Spleen (tissue), 11 donors: Measurements from ENCODE around the gene H19. TPM values are rescaled to one million over a fixed set of nuclear protein-coding genes. Genes with fewer than 3 reads are reported as not detected.

Experiments
- DNase-seq: peaks from one replicate; pipeline ENCODE4 v3.0.0-alpha.2; 2020
- H3K27ac ChIP-seq, 8 donors: fragments of 200-600 bp; sonication (generic) in 7 of 8; 1 replicate in 4 of 8; 2 replicates in 4 of 8; pipeline versions ENCODE4 v1.5.0 to v1.8.0; 2016 to 2021; ENCODE audit warnings: inconsistent platforms in 4 of 8, mild to moderate bottlenecking in 4 of 8, moderate library complexity in 1 of 8
- H3K27me3 ChIP-seq, 7 donors: fragments of 200-600 bp; sonication (generic) in 6 of 7; replicated peaks in 1 of 7; 1 replicate in 4 of 7; 2 replicates in 3 of 7; pipeline versions ENCODE4 v1.5.0 to v1.8.0; 2016 to 2021; ENCODE audit warnings: inconsistent platforms in 3 of 7, mild to moderate bottlenecking in 1 of 7
- H3K36me3 ChIP-seq, 6 donors: fragments of 200-600 bp; sonication (generic) in 5 of 6; 1 replicate in 4 of 6; 2 replicates in 2 of 6; pipeline versions ENCODE4 v1.5.0 to v1.8.0; 2016 to 2021; ENCODE audit warnings: inconsistent platforms in 2 of 6
- H3K4me1 ChIP-seq, 6 donors: fragments of 200-600 bp; sonication (generic) in 5 of 6; 1 replicate in 3 of 6; 2 replicates in 3 of 6; pipeline versions ENCODE4 v1.5.0 to v1.8.0; 2016 to 2021; ENCODE audit warnings: inconsistent platforms in 3 of 6
- H3K4me3 ChIP-seq, 8 donors: fragments of 200-600 bp; sonication (generic) in 7 of 8; 1 replicate in 4 of 8; 2 replicates in 4 of 8; pipeline versions ENCODE4 v1.5.0 to v1.8.0; 2016 to 2021; ENCODE audit warnings: inconsistent platforms in 4 of 8, mild to moderate bottlenecking in 4 of 8, moderate library complexity in 2 of 8
- H3K9me3 ChIP-seq, 8 donors: fragments of 200-600 bp; sonication (generic) in 7 of 8; 1 replicate in 4 of 8; 2 replicates in 4 of 8; pipeline versions ENCODE4 v1.5.0 to v1.8.0; 2016 to 2021; ENCODE audit warnings: inconsistent platforms in 4 of 8
- CTCF ChIP-seq, 11 experiments: fragments of 200-600 bp in 7 of 11; fragments of 450-650 bp in 4 of 11; sonication (generic) in 4 of 11; IDR thresholded peaks in 8 of 11; conservative IDR thresholded peaks in 3 of 11; 1 replicate in 7 of 11; 2 replicates in 4 of 11; pipeline versions ENCODE4 v1.4.0 to v1.8.0; 2016 to 2021; ENCODE audit warnings: antibody characterized with exemption in 11 of 11, inconsistent platforms in 4 of 11, mild to moderate bottlenecking in 1 of 11
- POLR2A ChIP-seq, 3 donors: fragments of 450-650 bp; IDR thresholded peaks; one replicate each; pipeline ENCODE4 v1.5.1; 2017; ENCODE audit warnings: antibody characterized with exemption in 3 of 3, mild to moderate bottlenecking in 1 of 3
- POLR2AphosphoS5 ChIP-seq, 3 donors: sonication (generic); formaldehyde crosslinking; IDR thresholded peaks; one replicate each; pipeline ENCODE4 v1.5.1; 2017; ENCODE audit warnings: antibody characterized with exemption in 3 of 3
- WGBS, 5 donors: extraction: QIAGEN DNeasy Blood & Tissue Kit in 3 of 5; methylation state at CpG; one replicate each; pipeline versions ENCODE4 v1.1.5 to v1.1.7; 2013 to 2018; 5-methylcytosine and 5-hydroxymethylcytosine counted together
- intact Hi-C: fragments of 100-400 bp; cut with DNase I; formaldehyde crosslinking; loops from one replicate; pipeline ENCODE4 v1.15.0; 2023; ENCODE audit warnings: low total_unique reads
- polyA plus RNA-seq, 3 donors: library from polyadenylated mRNA; stranded (reverse); fragments of 200-250 nt; gene quantifications; one replicate each; pipeline ENCODE4 v1.2.1, GENCODE V29; 2013
- total RNA-seq, 7 donors: library from RNA; depleted of rRNA in 3 of 7; stranded (reverse); fragments of >200 nt in 3 of 7; fragmentation: NEBNext Ultra II Directional in 4 of 7; extraction: Animal tissue kit (Norgen Biotek cat#: 25700) in 4 of 7; gene quantifications; one replicate each; pipeline versions ENCODE4 v1.1.0 to v1.2.1, GENCODE V29; 2016 to 2021
- donor health status: healthy with polysubstance abuse.
- donor health status: DM: no; HTN: no; CAD: no; lungs with moderate emphysema.
- donor health status: DM: no; HTN: no; CAD: no.
- donor health status: Bipolar disorder and iron deficiency.
- donor health status: healthy.
- donor health status: DM: no; HTN: no; CAD: no.
- donor health status: DM: yes; HTN: yes; CAD: no.

The H19 gene
- total and polyA plus RNA-seq, 10 donors, result 10.1 to 620 (median 90.3) TPM

GRCh38 chr11:1992111-1992510, 5.5 kb downstream of the H19 start:
- 89 to 92% methylated on average over 14 of the region's 26 CpGs; no CpG with 5 or more reads in 3 of the 5 donors for WGBS, 5 donors
- H3K27me3 ChIP-seq, result no peaks in the 10 kb centered on the region
- H3K27ac ChIP-seq, result no peak overlapping the region
- no peaks in the 10 kb centered on the region for H3K36me3 ChIP-seq
- DNase-seq, result peak; percentile 37
- intact Hi-C loops, result no loop called here
- H3K9me3 ChIP-seq, result no peaks in the 10 kb centered on the region
- TF ChIP-seq CTCF (IDR thresholded peaks at IDR 0.05 in 8 of 11, conservative IDR thresholded peaks at IDR 0.05 in 3 of 11) (no peak), POLR2A (IDR thresholded peaks at IDR 0.05) (no peak)
- no peaks in the 10 kb centered on the region for H3K4me1 ChIP-seq
- no peak overlapping the region for H3K4me3 ChIP-seq

- no peak for DNase-seq
- H3K4me3 ChIP-seq, result no peak overlapping the region
- intact Hi-C loops, result no loop called here
- TF ChIP-seq POLR2A (IDR thresholded peaks at IDR 0.05) (no peak), POLR2AphosphoS5 (IDR thresholded peaks at IDR 0.05) (no peak), CTCF (IDR thresholded peaks at IDR 0.05 in 8 of 11, conservative IDR thresholded peaks at IDR 0.05 in 3 of 11) (no peak)
- no CpG with 5 or more reads among the region's 29 CpGs for WGBS, 5 donors
- H3K9me3 ChIP-seq, result no peaks in the 10 kb centered on the region
- no peak overlapping the region for H3K27ac ChIP-seq
- no peaks in the 10 kb centered on the region for H3K36me3 ChIP-seq
- no peaks in the 10 kb centered on the region for H3K4me1 ChIP-seq
- H3K27me3 ChIP-seq, result no peaks in the 10 kb centered on the region
Measured at GRCh38 chr11:1990872-1991578, 6.6 kb downstream of the H19 start.

GRCh38 chr11:1989953-1990352, 7.7 kb downstream of the H19 start:
- H3K27ac ChIP-seq, result no peak overlapping the region
- TF ChIP-seq POLR2AphosphoS5 (IDR thresholded peaks at IDR 0.05), result no peak
- no peak for TF ChIP-seq POLR2A (IDR thresholded peaks at IDR 0.05)
- TF ChIP-seq CTCF (IDR thresholded peaks at IDR 0.05 in 8 of 11, conservative IDR thresholded peaks at IDR 0.05 in 3 of 11), result no peak

GRCh38 chr11:1988667-1989317, 8.8 kb downstream of the H19 start:
- peak; percentile 50 for DNase-seq
- Histone ChIP-seq H3K9me3 (no peaks in the 10 kb centered on the region), H3K4me3 (no peak overlapping the region), H3K27me3 (no peaks in the 10 kb centered on the region), H3K27ac (no peak overlapping the region), H3K4me1 (no peaks in the 10 kb centered on the region), H3K36me3 (no peaks in the 10 kb centered on the region)
- 68 to 90% (median 78%) methylated on average over 7 to 17 of the region's 24 CpGs for WGBS, 5 donors
- TF ChIP-seq POLR2AphosphoS5 (IDR thresholded peaks at IDR 0.05) (peak in 1 of 3 donors; percentile 36), POLR2A (IDR thresholded peaks at IDR 0.05) (no peak)
- intact Hi-C loops, result no loop called here

More at GRCh38 chr11:1989953-1990352, 7.7 kb downstream of the H19 start:
- H3K4me1 ChIP-seq, result no peaks in the 10 kb centered on the region
- WGBS, 5 donors, result no CpG with 5 or more reads among the region's 15 CpGs
- DNase-seq, result no peak
- no peaks in the 10 kb centered on the region for H3K27me3 ChIP-seq
- H3K9me3 ChIP-seq, result no peaks in the 10 kb centered on the region
- no peak overlapping the region for H3K4me3 ChIP-seq
- intact Hi-C loops, result no loop called here
- no peaks in the 10 kb centered on the region for H3K36me3 ChIP-seq
